ENCODE measurements around the gene GRM1.

GRM1 gene

GRCh38 chr6:146095481-146095880, 66.6 kb downstream of the GRM1 start:
- in situ Hi-C loops (cut with MboI; ENCODE audit: low sequenced_read_pairs) = no loop called here

- in situ Hi-C loops (cut with MboI; ENCODE audit: low sequenced_read_pairs) = no loop called here
These were observed 68.7 kb downstream of the GRM1 start for GRCh38 chr6:146097586-146097985.

- in situ Hi-C loops (cut with MboI; ENCODE audit: low sequenced_read_pairs) = no loop called here
These were observed 71.9 kb downstream of the GRM1 start for GRCh38 chr6:146100776-146101175.

GRCh38 chr6:146103416-146104072, 74.7 kb downstream of the GRM1 start:
- in situ Hi-C loops (cut with MboI; ENCODE audit: low sequenced_read_pairs) = no loop called here

GRCh38 chr6:146106532-146106931, 77.7 kb downstream of the GRM1 start:
- in situ Hi-C loops (cut with MboI; ENCODE audit: low sequenced_read_pairs) = no loop called here

- in situ Hi-C loops (cut with MboI; ENCODE audit: low sequenced_read_pairs) = no loop called here
These were observed 82.1 kb downstream of the GRM1 start for GRCh38 chr6:146110990-146111389.

- in situ Hi-C loops (cut with MboI; ENCODE audit: low sequenced_read_pairs) = no loop called here
These were observed 83.1 kb downstream of the GRM1 start for GRCh38 chr6:146111881-146112450.

- in situ Hi-C loops (cut with MboI; ENCODE audit: low sequenced_read_pairs) = no loop called here
These were observed 84.3 kb downstream of the GRM1 start for GRCh38 chr6:146113084-146113623.

GRCh38 chr6:146123616-146124015, 94.8 kb downstream of the GRM1 start:
- in situ Hi-C loops (cut with MboI; ENCODE audit: low sequenced_read_pairs) = no loop called here

- in situ Hi-C loops (cut with MboI; ENCODE audit: low sequenced_read_pairs) = no loop called here
These were observed 98.8 kb downstream of the GRM1 start for GRCh38 chr6:146127447-146128215.

GRCh38 chr6:146133866-146134265, 105.0 kb downstream of the GRM1 start:
- in situ Hi-C loops (cut with MboI; ENCODE audit: low sequenced_read_pairs) = no loop called here

GRCh38 chr6:146135167-146135566, 106.3 kb downstream of the GRM1 start:
- in situ Hi-C loops (cut with MboI; ENCODE audit: low sequenced_read_pairs) = no loop called here

GRCh38 chr6:146146836-146147235, 118.0 kb downstream of the GRM1 start:
- in situ Hi-C loops (cut with MboI; ENCODE audit: low sequenced_read_pairs) = no loop called here

- in situ Hi-C loops (cut with MboI; ENCODE audit: low sequenced_read_pairs) = no loop called here
These were observed 120.9 kb downstream of the GRM1 start for GRCh38 chr6:146149770-146150169.

GRCh38 chr6:146153040-146153758, 124.3 kb downstream of the GRM1 start:
- in situ Hi-C loops (cut with MboI; ENCODE audit: low sequenced_read_pairs) = no loop called here

GRCh38 chr6:146154197-146154596, 125.3 kb downstream of the GRM1 start:
- in situ Hi-C loops (cut with MboI; ENCODE audit: low sequenced_read_pairs) = no loop called here

GRCh38 chr6:146161664-146162063, 132.8 kb downstream of the GRM1 start:
- in situ Hi-C loops (cut with MboI; ENCODE audit: low sequenced_read_pairs) = no loop called here

GRCh38 chr6:146169872-146170271, 141.0 kb downstream of the GRM1 start:
- in situ Hi-C loops (cut with MboI; ENCODE audit: low sequenced_read_pairs) = no loop called here

GRCh38 chr6:146177785-146178184, 148.9 kb downstream of the GRM1 start:
- in situ Hi-C loops (cut with MboI; ENCODE audit: low sequenced_read_pairs) = no loop called here

- in situ Hi-C loops (cut with MboI; ENCODE audit: low sequenced_read_pairs) = no loop called here
These were observed 155.0 kb downstream of the GRM1 start for GRCh38 chr6:146183831-146184230.

GRCh38 chr6:146184701-146185100, 155.8 kb downstream of the GRM1 start:
- in situ Hi-C loops (cut with MboI; ENCODE audit: low sequenced_read_pairs) = no loop called here
